Endothelial cell of umbilical vein (primary cell): ENCODE data around the gene NMT2.

Source experiments
- EZH2 ChIP-seq: IDR thresholded peaks from 2 replicates; pipeline ENCODE4 v1.6.1; 2012; ENCODE audit warnings: borderline replicate concordance, low read depth, mild to moderate bottlenecking, moderate library complexity, low read length, inconsistent platforms; ENCODE audit not compliant: severe bottlenecking
- FOS ChIP-seq: IDR thresholded peaks from 2 replicates; pipeline ENCODE4 v1.6.1; 2011; ENCODE audit warnings: mild to moderate bottlenecking, low read length, moderate library complexity, borderline replicate concordance; ENCODE audit not compliant: insufficient read depth
- JUN ChIP-seq: IDR thresholded peaks from 2 replicates; pipeline ENCODE4 v1.6.1; 2011; ENCODE audit warnings: borderline replicate concordance, low read depth; ENCODE audit not compliant: insufficient read length, insufficient read depth
- MYC ChIP-seq: IDR thresholded peaks from one replicate; pipeline ENCODE4 v1.6.1; 2011; ENCODE audit warnings: mild to moderate bottlenecking, low read depth, low read length
- POLR2A ChIP-seq: IDR thresholded peaks from 2 replicates; pipeline ENCODE4 v1.6.1; 2012; ENCODE audit warnings: low read depth, mild to moderate bottlenecking, control low read depth, low read length
- POLR2AphosphoS5 ChIP-seq: IDR thresholded peaks from 2 replicates; pipeline ENCODE4 v1.6.1; 2012; ENCODE audit warnings: low read depth, mild to moderate bottlenecking, control low read depth, low read length, moderate library complexity; ENCODE audit not compliant: insufficient read depth
- TF ChIP-seq, protein P1 (sequence below), 2 donors: IDR thresholded peaks; 1 replicate in 1 of 2; 2 replicates in 1 of 2; pipeline ENCODE4 v1.5.1; 2011; ENCODE audit warnings: low read length in 2 of 2, mild to moderate bottlenecking in 2 of 2, moderate library complexity in 2 of 2, control low read depth in 1 of 2, inconsistent platforms in 1 of 2, low read depth in 1 of 2; ENCODE audit not compliant: insufficient read depth in 1 of 2; ENCODE audit errors: extremely low read depth in 1 of 2
- TF ChIP-seq, protein P2 (sequence below): IDR thresholded peaks from 2 replicates; pipeline ENCODE4 v1.6.1; 2011; ENCODE audit not compliant: insufficient read depth, insufficient read length

DNA sequence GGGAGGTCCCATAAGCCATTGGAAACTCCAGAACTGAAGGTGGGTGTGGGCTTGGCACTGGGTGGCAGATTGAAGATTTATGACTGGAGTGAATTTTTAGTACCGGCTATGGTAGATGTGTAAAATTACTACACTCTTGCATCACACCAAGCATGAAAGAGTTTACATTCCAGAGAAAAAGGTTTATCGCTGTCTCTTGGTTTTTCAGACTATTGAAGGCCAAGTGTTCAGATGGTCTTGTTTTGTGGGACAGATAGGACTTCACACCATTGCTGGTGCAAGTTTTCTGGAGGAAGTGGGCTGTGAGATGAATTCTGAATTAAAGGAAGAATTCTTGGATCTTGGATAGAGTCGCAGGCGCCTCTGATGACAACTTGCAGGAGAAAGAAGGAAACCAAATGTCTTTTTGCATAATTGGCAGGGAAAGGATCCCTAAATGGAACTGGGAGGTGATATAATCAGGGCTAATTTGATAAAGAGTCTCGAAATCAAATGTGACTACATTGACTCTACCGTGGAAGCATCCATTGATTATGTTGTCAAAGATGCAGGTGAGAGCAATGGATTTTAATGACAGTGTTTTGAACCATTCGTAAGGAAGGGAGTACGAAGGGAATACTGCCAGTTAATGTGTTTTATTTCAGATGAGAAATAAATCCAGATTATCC lies 14.2 kb upstream of the NMT2 start:
- TF ChIP-seq, protein P1, sequence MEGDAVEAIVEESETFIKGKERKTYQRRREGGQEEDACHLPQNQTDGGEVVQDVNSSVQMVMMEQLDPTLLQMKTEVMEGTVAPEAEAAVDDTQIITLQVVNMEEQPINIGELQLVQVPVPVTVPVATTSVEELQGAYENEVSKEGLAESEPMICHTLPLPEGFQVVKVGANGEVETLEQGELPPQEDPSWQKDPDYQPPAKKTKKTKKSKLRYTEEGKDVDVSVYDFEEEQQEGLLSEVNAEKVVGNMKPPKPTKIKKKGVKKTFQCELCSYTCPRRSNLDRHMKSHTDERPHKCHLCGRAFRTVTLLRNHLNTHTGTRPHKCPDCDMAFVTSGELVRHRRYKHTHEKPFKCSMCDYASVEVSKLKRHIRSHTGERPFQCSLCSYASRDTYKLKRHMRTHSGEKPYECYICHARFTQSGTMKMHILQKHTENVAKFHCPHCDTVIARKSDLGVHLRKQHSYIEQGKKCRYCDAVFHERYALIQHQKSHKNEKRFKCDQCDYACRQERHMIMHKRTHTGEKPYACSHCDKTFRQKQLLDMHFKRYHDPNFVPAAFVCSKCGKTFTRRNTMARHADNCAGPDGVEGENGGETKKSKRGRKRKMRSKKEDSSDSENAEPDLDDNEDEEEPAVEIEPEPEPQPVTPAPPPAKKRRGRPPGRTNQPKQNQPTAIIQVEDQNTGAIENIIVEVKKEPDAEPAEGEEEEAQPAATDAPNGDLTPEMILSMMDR (IDR thresholded peaks at IDR 0.05; ENCODE audit: extremely low read depth in 1 of 2, insufficient read depth in 1 of 2, low read depth in 1 of 2, low read length in 2 of 2) = no peak
- TF ChIP-seq POLR2A (no peak), EZH2 (no peak), POLR2AphosphoS5 (no peak), JUN (no peak), MYC (no peak), FOS (no peak)
- TF ChIP-seq, protein P2, sequence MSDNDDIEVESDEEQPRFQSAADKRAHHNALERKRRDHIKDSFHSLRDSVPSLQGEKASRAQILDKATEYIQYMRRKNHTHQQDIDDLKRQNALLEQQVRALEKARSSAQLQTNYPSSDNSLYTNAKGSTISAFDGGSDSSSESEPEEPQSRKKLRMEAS = no peak
